Measurements from ENCODE around the gene MAB21L4.

- TF ChIP-seq CTCF (IDR thresholded peaks at IDR 0.05) (no peak), POLR2A (IDR thresholded peaks at IDR 0.05; ENCODE audit: low read depth) (no peak), POLR2AphosphoS5 (IDR thresholded peaks at IDR 0.05) (no peak)
These were observed 7.5 kb upstream of the MAB21L4 start for GRCh38 chr2:240903191-240904060.

Data from esophagus muscularis mucosa (tissue), 3 donors.